Measurements from ENCODE around the gene UBA6.

DNA sequence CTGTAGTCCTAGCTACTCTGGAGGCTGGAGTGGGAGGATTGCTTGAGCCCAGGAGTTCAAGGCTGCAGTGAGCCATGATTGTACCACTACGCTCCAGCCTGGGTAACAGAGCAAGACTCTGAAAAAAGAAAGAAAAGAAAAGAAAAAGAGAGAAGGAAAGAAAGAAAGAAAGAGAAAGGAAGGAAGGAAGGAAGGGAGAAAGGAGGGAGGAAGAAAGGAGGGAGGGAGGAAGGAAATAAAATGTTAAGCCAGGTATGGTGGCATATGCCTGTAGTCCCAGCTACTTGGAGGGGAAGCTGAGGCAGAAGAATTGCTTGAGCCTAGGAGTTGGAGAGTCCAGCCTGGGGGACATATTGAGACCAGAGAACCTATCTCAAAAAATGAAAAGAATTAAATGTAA lies 130.4 kb downstream of the UBA6 start:
- TF ChIP-seq POLR2A (IDR thresholded peaks at IDR 0.05; ENCODE audit: low read length) (no peak), GATA1 (IDR thresholded peaks at IDR 0.05; ENCODE audit: low read depth, low read length) (no peak)
